Heart left ventricle (tissue), 16 donors: Measurements from ENCODE around the gene PANX2. TPM values are rescaled to one million over a fixed set of nuclear protein-coding genes. Genes with fewer than 3 reads are reported as not detected.

Experiments
- ATAC-seq, 4 donors: fragments of 200-7000 bp; cut with Tn5 transposase; one replicate each; pipeline ENCODE4 v1.9.1; 2020 to 2022; ENCODE audit warnings: moderate library complexity in 4 of 4, mild to moderate bottlenecking in 3 of 4, moderate number of reproducible peaks in 1 of 4
- DNase-seq, 5 donors: peaks; one replicate each; pipeline ENCODE4 v3.0.0-alpha.2; 2020
- H3K27ac ChIP-seq, 12 donors: fragments of 200-600 bp; sonication (generic) in 4 of 12; one replicate each; pipeline versions ENCODE4 v1.5.0 to v1.8.0; 2016 to 2022; ENCODE audit warnings: mild to moderate bottlenecking in 2 of 12
- H3K27me3 ChIP-seq, 9 donors: fragments of 200-600 bp; sonication (generic) in 2 of 9; one replicate each; pipeline versions ENCODE4 v1.5.1 to v1.8.0; 2016 to 2022; ENCODE audit warnings: mild to moderate bottlenecking in 3 of 9
- H3K36me3 ChIP-seq, 9 donors: fragments of 200-600 bp; sonication (generic) in 2 of 9; one replicate each; pipeline versions ENCODE4 v1.5.0 to v1.8.0; 2018 to 2022; ENCODE audit warnings: mild to moderate bottlenecking in 2 of 9
- H3K4me1 ChIP-seq, 12 donors: fragments of 200-600 bp; sonication (generic) in 4 of 12; one replicate each; pipeline versions ENCODE4 v1.5.0 to v1.8.0; 2016 to 2022; ENCODE audit warnings: mild to moderate bottlenecking in 3 of 12
- H3K4me3 ChIP-seq, 12 donors: fragments of 200-600 bp; sonication (generic) in 4 of 12; one replicate each; pipeline versions ENCODE4 v1.5.0 to v1.8.0; 2017 to 2022; ENCODE audit warnings: mild to moderate bottlenecking in 9 of 12, moderate library complexity in 4 of 12
- H3K9me3 ChIP-seq, 12 donors: fragments of 200-600 bp; sonication (generic) in 4 of 12; one replicate each; pipeline versions ENCODE4 v1.5.0 to v1.8.0; 2016 to 2022; ENCODE audit warnings: mild to moderate bottlenecking in 1 of 12
- CTCF ChIP-seq, 12 donors: fragments of 200-600 bp; sonication (generic) in 4 of 12; IDR thresholded peaks; one replicate each; pipeline versions ENCODE4 v1.5.0 to v1.8.0; 2018 to 2022; ENCODE audit warnings: antibody characterized with exemption in 12 of 12, mild to moderate bottlenecking in 5 of 12
- POLR2A ChIP-seq, 2 donors: fragments of 450-650 bp; IDR thresholded peaks; one replicate each; pipeline ENCODE4 v1.6.1; 2017; ENCODE audit warnings: antibody characterized with exemption in 2 of 2, mild to moderate bottlenecking in 2 of 2, moderate library complexity in 2 of 2
- WGBS, 4 donors: extraction: QIAGEN DNeasy Blood & Tissue Kit in 2 of 4; methylation state at CpG; one replicate each; pipeline versions ENCODE4 v1.1.5 to v1.1.7; 2013 to 2018; 5-methylcytosine and 5-hydroxymethylcytosine counted together
- intact Hi-C, 10 donors: fragments of 100-400 bp; cut with DNase I; formaldehyde crosslinking; loops; one replicate each; pipeline versions ENCODE4 v1.11.1 to v1.14.2; 2022
- polyA plus RNA-seq, 2 donors: library from polyadenylated mRNA; stranded (reverse); fragments of 200-250 nt; gene quantifications; one replicate each; pipeline ENCODE4 v1.2.3, GENCODE V29; 2013
- total RNA-seq, 9 donors: library from RNA; depleted of rRNA in 2 of 9; stranded (reverse); fragments of >200 nt in 2 of 9; fragmentation: NEBNext Ultra II Directional in 3 of 9; extraction: Animal tissue kit (Norgen Biotek cat#: 25700) in 3 of 9; gene quantifications; one replicate each; pipeline versions ENCODE4 v1.1.0 to v1.2.4, GENCODE V29; 2016 to 2023
- donor health status: ischemic (EF 13 %, LVEDD 7.1; RV severe dilation, severe dysfunction).
- donor health status: healthy with polysubstance abuse.
- donor health status: DM: no; HTN: yes; CAD: no.
- donor health status: DM: no; HTN: no; CAD: no.
- donor health status: ischemic (EF 25% LVEDD 6.9; RV normal size, moderate dysfunction).
- donor health status: ischemic (EF 25% LVEDD 5.7; RV mildly dilated, moderate dysfunction).
- donor health status: healthy.
- donor health status: DM: yes; HTN: yes; CAD: no.
- donor health status: ischemic (EF 35%, LVEDD 5.7; RV mildly dilated, moderate dysfunction).
- donor health status: nonischemic (EF 11% LVEDD 7.7; RV severe dilation, severe dysfunction).
- donor health status: DM: yes; HTN: yes; CAD: no.
- donor health status: PGD.
- donor health status: ischemic (EF 29% LVEDD 5.4; RV normal size, mild dysfunction).
- donor health status: nonischemic (EF 23%, LVEDD 6.1; RV moderate dilation, normal function).

The PANX2 gene
- total and polyA plus RNA-seq, 11 donors, result 0.08 to 0.77 (median 0.33) TPM; not detected in 5

- WGBS, 4 donors, result 93 to 98% (median 97%) methylated on average over 6 to 9 of the region's 9 CpGs
- TF ChIP-seq POLR2A (IDR thresholded peaks at IDR 0.05) (no peak), CTCF (IDR thresholded peaks at IDR 0.05) (no peak)
- ATAC-seq, result no peak
Measured at GRCh38 chr22:50228366-50228765, 57.8 kb downstream of the PANX2 start.

GRCh38 chr22:50229370-50229769 is 58.8 kb downstream of the PANX2 start:
- TF ChIP-seq POLR2A (IDR thresholded peaks at IDR 0.05), result no peak
- TF ChIP-seq CTCF (IDR thresholded peaks at IDR 0.05), result no peak
- WGBS, 4 donors, result 96 to 99% (median 96%) methylated on average over 12 to 16 of the region's 16 CpGs
- intact Hi-C loops, result loop anchor here in 1 of 10 donors (10.0 kb wide), 1 partner anchor 235 kb away; no protein-coding TSS in a partner anchor
- no peaks in the 10 kb centered on the region for H3K27me3 ChIP-seq
- H3K4me3 ChIP-seq, result no peak overlapping the region
- DNase-seq (no peak), ATAC-seq (no peak)
- no peaks in the 10 kb centered on the region for H3K4me1 ChIP-seq
- no peak overlapping the region for H3K27ac ChIP-seq
- H3K36me3 ChIP-seq, result peaks cover 0 to 74% (median 59%) of the 10 kb centered on the region in 9 donors
- H3K9me3 ChIP-seq, result no peaks in the 10 kb centered on the region

More at GRCh38 chr22:50228366-50228765, 57.8 kb downstream of the PANX2 start:
- Histone ChIP-seq H3K36me3 (peaks cover 0 to 81% (median 69%) of the 10 kb centered on the region in 9 donors), H3K4me3 (no peak overlapping the region), H3K9me3 (no peaks in the 10 kb centered on the region), H3K4me1 (no peaks in the 10 kb centered on the region), H3K27me3 (no peaks in the 10 kb centered on the region), H3K27ac (no peak overlapping the region)
- DNase-seq, result no peak
- intact Hi-C loops, result loop anchor here in 1 of 10 donors (10.0 kb wide), 1 partner anchor 236 kb away; no protein-coding TSS in a partner anchor

Other genes with a start within 250 kb of the PANX2 start
- 100 to 1,000 TPM in 1 of 9 donors, 10 to 100 TPM in 8; 37.7 to 118 (median 51.0) TPM for gene PIM3, start 210.0 kb upstream of the PANX2 start, total RNA-seq
- gene PIM3, start 210.0 kb upstream of the PANX2 start, polyA plus RNA-seq, result 10 to 100 TPM; 45.1 to 50.2 TPM
- not detected for gene IL17REL, start 158.0 kb upstream of the PANX2 start, total RNA-seq
- gene IL17REL, start 158.0 kb upstream of the PANX2 start, polyA plus RNA-seq, result not detected
- gene TTLL8, start 112.4 kb upstream of the PANX2 start, total RNA-seq, result not detected
- not detected for gene TTLL8, start 112.4 kb upstream of the PANX2 start, polyA plus RNA-seq
- gene MLC1, start 85.3 kb upstream of the PANX2 start, total RNA-seq, result under 1 TPM in 4 of 9 donors, not detected in 5; 0.07 to 0.80 (median 0.30) TPM
- under 1 TPM; 0.03 to 0.19 TPM for gene MLC1, start 85.3 kb upstream of the PANX2 start, polyA plus RNA-seq
- under 1 TPM in 3 of 9 donors, not detected in 6; 0.09 to 0.63 (median 0.13) TPM for gene MOV10L1, start 80.7 kb upstream of the PANX2 start, total RNA-seq
- gene MOV10L1, start 80.7 kb upstream of the PANX2 start, polyA plus RNA-seq, result under 1 TPM; 0.06 to 0.27 TPM
- 10 to 100 TPM; 14.3 to 28.1 (median 17.5) TPM for gene TRABD, start 15.2 kb downstream of the PANX2 start, total RNA-seq
- 10 to 100 TPM; 25.8 to 32.9 TPM for gene TRABD, start 15.2 kb downstream of the PANX2 start, polyA plus RNA-seq
- gene SELENOO, start 30.3 kb downstream of the PANX2 start, total RNA-seq, result 10 to 100 TPM; 10.4 to 23.8 (median 12.8) TPM
- gene SELENOO, start 30.3 kb downstream of the PANX2 start, polyA plus RNA-seq, result 10 to 100 TPM; 16.0 to 20.4 TPM
- 10 to 100 TPM; 14.1 to 28.8 (median 18.1) TPM for gene TUBGCP6, start 74.3 kb downstream of the PANX2 start, total RNA-seq
- 10 to 100 TPM; 11.6 to 17.7 TPM for gene TUBGCP6, start 74.3 kb downstream of the PANX2 start, polyA plus RNA-seq
- 10 to 100 TPM in 6 of 9 donors, 1 to 10 TPM in 3; 6.8 to 22.4 (median 10.9) TPM for gene HDAC10, start 80.5 kb downstream of the PANX2 start, total RNA-seq
- 1 to 10 TPM; 6.2 to 10.0 TPM for gene HDAC10, start 80.5 kb downstream of the PANX2 start, polyA plus RNA-seq
- gene MAPK12, start 91.0 kb downstream of the PANX2 start, total RNA-seq, result 10 to 100 TPM; 12.2 to 18.0 (median 15.5) TPM
- gene MAPK12, start 91.0 kb downstream of the PANX2 start, polyA plus RNA-seq, result 10 to 100 TPM; 11.6 to 17.9 TPM
- gene MAPK11, start 99.6 kb downstream of the PANX2 start, total RNA-seq, result 10 to 100 TPM in 1 of 9 donors, 1 to 10 TPM in 8; 5.0 to 12.1 (median 7.0) TPM
- gene MAPK11, start 99.6 kb downstream of the PANX2 start, polyA plus RNA-seq, result 1 to 10 TPM; 7.8 to 9.9 TPM
- 100 to 1,000 TPM in 2 of 9 donors, 10 to 100 TPM in 7; 44.4 to 139 (median 57.9) TPM for gene PLXNB2, start 136.9 kb downstream of the PANX2 start, total RNA-seq
- gene PLXNB2, start 136.9 kb downstream of the PANX2 start, polyA plus RNA-seq, result 10 to 100 TPM; 35.1 to 40.3 TPM
- 1 to 10 TPM; 1.0 to 3.2 (median 2.0) TPM for gene DENND6B, start 156.3 kb downstream of the PANX2 start, total RNA-seq
- 1 to 10 TPM; 1.0 to 1.3 TPM for gene DENND6B, start 156.3 kb downstream of the PANX2 start, polyA plus RNA-seq
- 10 to 100 TPM; 31.6 to 68.1 (median 41.5) TPM for gene PPP6R2, start 172.6 kb downstream of the PANX2 start, total RNA-seq
- gene PPP6R2, start 172.6 kb downstream of the PANX2 start, polyA plus RNA-seq, result 10 to 100 TPM; 29.6 to 42.4 TPM